B cell (primary cell): ENCODE data around the gene RIBC2. TPM values are rescaled to one million over a fixed set of nuclear protein-coding genes. Genes with fewer than 3 reads are reported as not detected.

ENCODE experiments used
- ATAC-seq: fragments of 200-7000 bp; cut with Tn5 transposase; one replicate; pipeline ENCODE4 v1.10.0; 2021; ENCODE audit warnings: low read depth, mild to moderate bottlenecking, moderate number of reproducible peaks, moderate library complexity
- CTCF ChIA-PET: fragments of 350-600 bp; sonication (Branson Sonifier 250); formaldehyde crosslinking; loops from one replicate; lab custom pipeline; 2021; ENCODE audit warnings: antibody characterized with exemption, inconsistent platforms; lab: Charles Lee
- POLR2A ChIA-PET: fragments of 350-600 bp; sonication (Branson Sonifier 250); formaldehyde crosslinking; loops from one replicate; lab custom pipeline; 2021; ENCODE audit warnings: antibody characterized with exemption; lab: Charles Lee
- DNase-seq: peaks from one replicate; pipeline ENCODE4 v3.0.0; 2013
- H2AFZ ChIP-seq: 2 replicates; pipeline ENCODE4 v1.6.1; 2012; ENCODE audit warnings: mild to moderate bottlenecking, low read depth, low read length; ENCODE audit not compliant: insufficient read depth, poor library complexity, severe bottlenecking
- H3K27ac ChIP-seq, 2 donors: 1 replicate in 1 of 2; 2 replicates in 1 of 2; pipeline ENCODE4 v1.5.1; 2012 to 2013; ENCODE audit warnings: low read length in 2 of 2, mild to moderate bottlenecking in 2 of 2, moderate library complexity in 1 of 2
- H3K27me3 ChIP-seq, 4 experiments: fragments of 200-600 bp in 1 of 4; sonication (generic) in 1 of 4; replicated peaks in 1 of 4; 1 replicate in 2 of 4; 2 replicates in 2 of 4; pipeline versions ENCODE4 v1.6.1 to v1.7.0; 2013 to 2016; ENCODE audit warnings: low read length in 3 of 4, mild to moderate bottlenecking in 2 of 4, mixed read lengths in 1 of 4, moderate library complexity in 1 of 4; ENCODE audit not compliant: insufficient read depth in 4 of 4, control insufficient read depth in 3 of 4; ENCODE audit errors: control extremely low read depth in 1 of 4
- H3K36me3 ChIP-seq, 2 experiments: replicated peaks in 1 of 2; 1 replicate in 1 of 2; 2 replicates in 1 of 2; pipeline versions ENCODE4 v1.6.1 to v1.7.1; 2013; ENCODE audit warnings: low read length in 1 of 2; ENCODE audit not compliant: insufficient read depth in 2 of 2, control insufficient read depth in 1 of 2; ENCODE audit errors: control extremely low read depth in 1 of 2, extremely low read depth in 1 of 2
- H3K4me1 ChIP-seq, 2 donors: fragments of 200-600 bp in 1 of 2; sonication (generic) in 1 of 2; 1 replicate in 1 of 2; 2 replicates in 1 of 2; pipeline versions ENCODE4 v1.5.1 to v1.6.1; 2013 to 2017; ENCODE audit warnings: low read length in 2 of 2; ENCODE audit not compliant: control insufficient read depth in 2 of 2, insufficient read depth in 2 of 2
- H3K4me2 ChIP-seq: replicated peaks from 2 replicates; pipeline ENCODE3; 2012; ENCODE audit warnings: mild to moderate bottlenecking, low read depth, low read length; ENCODE audit not compliant: poor library complexity, severe bottlenecking
- H3K4me3 ChIP-seq, 5 experiments: fragments of 200-600 bp in 1 of 5; sonication (generic) in 1 of 5; 1 replicate in 3 of 5; 2 replicates in 2 of 5; pipeline versions ENCODE4 v1.5.1 to v1.7.0; 2011 to 2016; ENCODE audit warnings: low read length in 4 of 5, mild to moderate bottlenecking in 4 of 5, low read depth in 2 of 5, control low read depth in 1 of 5, moderate library complexity in 1 of 5; ENCODE audit not compliant: insufficient read depth in 1 of 5; ENCODE audit errors: control extremely low read depth in 1 of 5, extremely low read depth in 1 of 5
- H3K79me2 ChIP-seq: fragments of 200-600 bp; sonication (generic); one replicate; pipeline ENCODE4 v1.6.0; 2016; ENCODE audit warnings: low read length; ENCODE audit not compliant: control insufficient read depth, insufficient read depth
- H3K9ac ChIP-seq: fragments of 200-600 bp; sonication (generic); 2 replicates; pipeline ENCODE4 v1.6.1; 2017; ENCODE audit warnings: mild to moderate bottlenecking, low read length, moderate library complexity
- H3K9me3 ChIP-seq, 3 donors: one replicate each; pipeline versions ENCODE4 v1.6.1 to v1.7.1; 2013; ENCODE audit warnings: low read length in 2 of 3; ENCODE audit not compliant: control insufficient read depth in 2 of 3, insufficient read depth in 1 of 3; ENCODE audit errors: control extremely low read depth in 1 of 3
- H4K20me1 ChIP-seq: 2 replicates; pipeline ENCODE4 v1.6.0; 2012; ENCODE audit warnings: mild to moderate bottlenecking, low read length; ENCODE audit not compliant: insufficient read depth, control insufficient read depth, poor library complexity, severe bottlenecking
- H3K27ac Mint-ChIP-seq: one replicate; pipeline ENCODE4 v1.8.0; 2021; ENCODE audit warnings: mixed read lengths
- H3K27me3 Mint-ChIP-seq: one replicate; pipeline ENCODE4 v1.8.0; 2021; ENCODE audit warnings: mixed read lengths
- H3K4me1 Mint-ChIP-seq: one replicate; pipeline ENCODE4 v1.8.0; 2021; ENCODE audit warnings: mixed read lengths
- H3K4me3 Mint-ChIP-seq: one replicate; pipeline ENCODE4 v1.8.0; 2021; ENCODE audit warnings: mixed read lengths
- H3K9me3 Mint-ChIP-seq: one replicate; pipeline ENCODE4 v1.8.0; 2022; ENCODE audit warnings: mixed read lengths; ENCODE audit not compliant: insufficient read depth
- EZH2 ChIP-seq: IDR thresholded peaks from 2 replicates; pipeline ENCODE4 v1.6.1; 2012; ENCODE audit warnings: borderline replicate concordance, low read depth, mild to moderate bottlenecking, moderate library complexity, low read length; ENCODE audit not compliant: insufficient read depth, poor library complexity, severe bottlenecking
- WGBS: methylation state at CpG from one replicate; pipeline ENCODE4 v1.1.5; 2013; ENCODE audit warnings: missing lambda C conversion rate; ENCODE audit not compliant: insufficient coverage; 5-methylcytosine and 5-hydroxymethylcytosine counted together
- intact Hi-C: fragments of 100-400 bp; cut with micrococcal nuclease; formaldehyde crosslinking; loops from one replicate; pipeline ENCODE4 v1.10.0; 2022
- polyA plus RNA-seq: library from polyadenylated mRNA; depleted of rRNA; stranded (reverse); fragments of >200 nt; gene quantifications from 2 replicates; pipeline ENCODE4 v1.2.3, GENCODE V29; 2012
- total RNA-seq, 2 donors: library from RNA; stranded (reverse); fragments of 120-200 nt in 1 of 2; gene quantifications; 1 replicate in 1 of 2; 2 replicates in 1 of 2; pipeline versions ENCODE4 v1.2.3 to v1.2.4, GENCODE V29; 2013 to 2022
- TF ChIP-seq, protein P1 (sequence below): fragments of 200-600 bp; IDR thresholded peaks from one replicate; pipeline ENCODE4 v1.8.0; 2022; ENCODE audit warnings: antibody characterized with exemption, mild to moderate bottlenecking

Gene RIBC2
- total and polyA plus RNA-seq, 2 donors (not counting 1 experiment from before 2014, with no cell fraction given), result not detected

- peak overlapping the region; percentile 40 for H3K4me2 ChIP-seq
- H3K9me3 ChIP-seq, result peaks cover 0 to 12% (median 6%) of the 10 kb centered on the region in 3 donors
- peaks cover 7% of the 10 kb centered on the region for H3K9me3 Mint-ChIP-seq
- TF ChIP-seq, protein P1, sequence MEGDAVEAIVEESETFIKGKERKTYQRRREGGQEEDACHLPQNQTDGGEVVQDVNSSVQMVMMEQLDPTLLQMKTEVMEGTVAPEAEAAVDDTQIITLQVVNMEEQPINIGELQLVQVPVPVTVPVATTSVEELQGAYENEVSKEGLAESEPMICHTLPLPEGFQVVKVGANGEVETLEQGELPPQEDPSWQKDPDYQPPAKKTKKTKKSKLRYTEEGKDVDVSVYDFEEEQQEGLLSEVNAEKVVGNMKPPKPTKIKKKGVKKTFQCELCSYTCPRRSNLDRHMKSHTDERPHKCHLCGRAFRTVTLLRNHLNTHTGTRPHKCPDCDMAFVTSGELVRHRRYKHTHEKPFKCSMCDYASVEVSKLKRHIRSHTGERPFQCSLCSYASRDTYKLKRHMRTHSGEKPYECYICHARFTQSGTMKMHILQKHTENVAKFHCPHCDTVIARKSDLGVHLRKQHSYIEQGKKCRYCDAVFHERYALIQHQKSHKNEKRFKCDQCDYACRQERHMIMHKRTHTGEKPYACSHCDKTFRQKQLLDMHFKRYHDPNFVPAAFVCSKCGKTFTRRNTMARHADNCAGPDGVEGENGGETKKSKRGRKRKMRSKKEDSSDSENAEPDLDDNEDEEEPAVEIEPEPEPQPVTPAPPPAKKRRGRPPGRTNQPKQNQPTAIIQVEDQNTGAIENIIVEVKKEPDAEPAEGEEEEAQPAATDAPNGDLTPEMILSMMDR, result no peak
- no peak for TF ChIP-seq EZH2
- peak overlapping the region; percentile 42 for H3K27ac Mint-ChIP-seq
- intact Hi-C loops, result no loop called here
- H4K20me1 ChIP-seq, result no peaks in the 10 kb centered on the region
- H3K9ac ChIP-seq, result no peak overlapping the region
- ATAC-seq (no peak), DNase-seq (no peak)
- H3K4me3 Mint-ChIP-seq, result peak overlapping the region; percentile 56
- POLR2A ChIA-PET, result no interaction called here
- H3K4me1 ChIP-seq, result peaks cover 7 to 27% of the 10 kb centered on the region in 2 donors
- H3K27me3 Mint-ChIP-seq, result no peaks in the 10 kb centered on the region
- WGBS, result 85% methylated on average over 7 of the region's 10 CpGs
- H3K36me3 ChIP-seq, result no peaks in the 10 kb centered on the region
- no peak overlapping the region for H2AFZ ChIP-seq
- H3K79me2 ChIP-seq, result no peaks in the 10 kb centered on the region
- CTCF ChIA-PET, result no interaction called here
- H3K4me1 Mint-ChIP-seq, result peaks cover 24% of the 10 kb centered on the region
- peaks cover 0 to 6% (median 0%) of the 10 kb centered on the region in 4 experiments for H3K27me3 ChIP-seq
- no peak overlapping the region for H3K27ac ChIP-seq
- H3K4me3 ChIP-seq, result no peak overlapping the region
Observed at GRCh38 chr22:45429424-45429823, 15.9 kb downstream of the RIBC2 start.

DNA sequence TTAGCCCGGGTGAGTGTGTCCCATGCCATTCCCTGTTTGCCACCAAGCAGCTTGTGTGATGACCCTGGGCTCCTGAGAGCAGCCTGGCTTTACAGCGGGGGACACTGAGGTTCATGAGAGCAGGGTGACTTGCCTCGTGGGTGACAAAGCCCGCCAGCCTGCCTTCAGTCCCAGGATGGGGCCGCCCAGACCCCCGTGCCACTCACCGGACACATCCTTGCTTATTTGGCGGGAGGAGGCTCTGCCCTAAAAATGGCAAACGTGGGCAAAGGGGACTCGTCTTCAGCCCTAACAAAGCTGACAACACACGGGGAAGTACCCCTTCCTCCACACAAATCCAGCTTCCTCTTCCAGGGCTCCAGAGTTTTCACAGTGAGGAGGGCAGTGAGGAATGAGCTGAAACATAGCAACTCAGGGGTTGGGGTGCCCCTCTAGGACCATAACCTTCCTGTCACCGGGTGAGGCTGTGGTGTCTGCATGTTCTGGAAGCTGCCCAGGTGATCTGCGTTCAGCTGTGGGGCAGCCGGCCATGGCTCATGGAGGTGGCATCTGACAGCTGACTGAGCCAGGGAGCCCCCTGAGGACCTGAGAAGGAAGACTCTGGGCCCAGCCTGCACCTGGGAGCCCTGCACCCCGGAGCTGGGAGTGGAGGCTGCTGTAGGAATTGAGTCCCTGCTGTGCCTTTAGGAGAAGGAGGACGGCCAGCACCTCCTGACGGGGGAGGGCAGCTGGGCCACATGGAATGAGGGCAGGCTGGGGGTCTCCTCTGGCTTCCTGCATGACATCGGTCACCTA, 16.7 kb downstream of the RIBC2 start:
- WGBS, result 86% methylated on average over 16 of the region's 18 CpGs
- no peak overlapping the region for H3K27ac Mint-ChIP-seq
- ChIA-PET CTCF (no interaction called here), POLR2A (no interaction called here)
- peaks cover 7% of the 10 kb centered on the region for H3K9me3 Mint-ChIP-seq
- H2AFZ ChIP-seq, result no peak overlapping the region
- intact Hi-C loops, result no loop called here
- ATAC-seq (no peak), DNase-seq (no peak)
- no peak overlapping the region for H3K4me2 ChIP-seq
- H3K9me3 ChIP-seq, result peaks cover 0 to 12% (median 6%) of the 10 kb centered on the region in 3 donors
- no peaks in the 10 kb centered on the region for H3K27me3 Mint-ChIP-seq
- H3K36me3 ChIP-seq, result no peaks in the 10 kb centered on the region
- no peak overlapping the region for H3K9ac ChIP-seq
- TF ChIP-seq, protein P1, result no peak
- TF ChIP-seq EZH2, result no peak
- H4K20me1 ChIP-seq, result no peaks in the 10 kb centered on the region
- peaks cover 0 to 6% (median 0%) of the 10 kb centered on the region in 4 experiments for H3K27me3 ChIP-seq
- peaks cover 24% of the 10 kb centered on the region for H3K4me1 Mint-ChIP-seq
- no peak overlapping the region for H3K4me3 Mint-ChIP-seq
- peaks cover 7 to 27% of the 10 kb centered on the region in 2 donors for H3K4me1 ChIP-seq
- H3K27ac ChIP-seq, result no peak overlapping the region
- H3K4me3 ChIP-seq, result no peak overlapping the region
- H3K79me2 ChIP-seq, result no peaks in the 10 kb centered on the region
